ENCODE data around the gene FAAH2. TPM values are rescaled to one million over a fixed set of nuclear protein-coding genes. Genes with fewer than 3 reads are reported as not detected.
"Not testable (repeated sequence)": the region's sequence is repeated elsewhere in the genome, so short reads cannot be mapped to it uniquely, and the experiment has no call there.

FAAH2 gene
- polyA plus RNA-seq, 1 donor from 2014 or later, result 9.3 TPM

GRCh38 chrX:57403191-57403590 lies 116.7 kb downstream of the FAAH2 start:
- not testable (repeated sequence) for H3K4me2 ChIP-seq (ENCODE audit: low read length)

GRCh38 chrX:57406149-57406548 lies 119.6 kb downstream of the FAAH2 start:
- no peaks in the 10 kb centered on the region for H3K9me3 ChIP-seq (ENCODE audit: low read length)
- no peaks in the 10 kb centered on the region for H3K27me3 ChIP-seq (ENCODE audit: insufficient read depth, low read depth, low read length)
- no peak overlapping the region for H3K9ac ChIP-seq (ENCODE audit: low read length)
- TF ChIP-seq TAF1 (IDR thresholded peaks at IDR 0.05; ENCODE audit: low read depth) (no peak), SMC3 (conservative IDR thresholded peaks at IDR 0.05; ENCODE audit: poor library complexity) (no peak), MXI1 (conservative IDR thresholded peaks at IDR 0.05; ENCODE audit: poor library complexity, severe bottlenecking) (no peak), EP300 (conservative IDR thresholded peaks at IDR 0.05; ENCODE audit: poor library complexity, severe bottlenecking) (no peak), POLR2AphosphoS5 (IDR thresholded peaks at IDR 0.05) (no peak), RAD21 (conservative IDR thresholded peaks at IDR 0.05) (no peak), EZH2 (IDR thresholded peaks at IDR 0.05; ENCODE audit: borderline replicate concordance, insufficient read depth, low read length, poor library complexity, severe bottlenecking) (no peak), REST (IDR thresholded peaks at IDR 0.05; ENCODE audit: borderline replicate concordance) (no peak), CTCF (IDR thresholded peaks at IDR 0.05; ENCODE audit: poor library complexity, severe bottlenecking) (no peak)
- no peak overlapping the region for H3K27ac ChIP-seq (ENCODE audit: low read length)
- no peak overlapping the region for H3K4me2 ChIP-seq (ENCODE audit: low read length)
- no peaks in the 10 kb centered on the region for H3K36me3 ChIP-seq (ENCODE audit: insufficient read depth, low read length)
- H3F3A ChIP-seq (ENCODE audit: insufficient read depth, low read length, poor library complexity, severe bottlenecking), result no peaks in the 10 kb centered on the region
- H3K79me2 ChIP-seq (replicated peaks; ENCODE audit: insufficient read depth, low read length), result no peaks in the 10 kb centered on the region
- H4K20me1 ChIP-seq (ENCODE audit: insufficient read depth), result no peaks in the 10 kb centered on the region
- H2AFZ ChIP-seq (ENCODE audit: low read depth, low read length), result no peak overlapping the region
- no peak overlapping the region for H3K4me3 ChIP-seq (ENCODE audit: low read length)
- no peaks in the 10 kb centered on the region for H3K9me2 ChIP-seq (ENCODE audit: insufficient read depth, low read length)

More at GRCh38 chrX:57403191-57403590, 116.7 kb downstream of the FAAH2 start:
- H3K79me2 ChIP-seq (replicated peaks; ENCODE audit: insufficient read depth, low read length); H3K27ac ChIP-seq (ENCODE audit: low read length); H3K9me2 ChIP-seq (ENCODE audit: insufficient read depth, low read length); H3K27me3 ChIP-seq (ENCODE audit: insufficient read depth, low read depth, low read length); H3K9me3 ChIP-seq (ENCODE audit: low read length); H3K36me3 ChIP-seq (ENCODE audit: insufficient read depth, low read length); H3K4me3 ChIP-seq (ENCODE audit: low read length); H4K20me1 ChIP-seq (ENCODE audit: insufficient read depth); H2AFZ ChIP-seq (ENCODE audit: low read depth, low read length); H3F3A ChIP-seq (ENCODE audit: insufficient read depth, low read length, poor library complexity, severe bottlenecking); H3K9ac ChIP-seq (ENCODE audit: low read length): not testable (repeated sequence)

- no peak overlapping the region for H2AFZ ChIP-seq (ENCODE audit: low read depth, low read length)
- TF ChIP-seq REST (IDR thresholded peaks at IDR 0.05; ENCODE audit: borderline replicate concordance) (no peak), SMC3 (conservative IDR thresholded peaks at IDR 0.05; ENCODE audit: poor library complexity) (no peak), MXI1 (conservative IDR thresholded peaks at IDR 0.05; ENCODE audit: poor library complexity, severe bottlenecking) (no peak), CTCF (IDR thresholded peaks at IDR 0.05; ENCODE audit: poor library complexity, severe bottlenecking) (no peak), EZH2 (IDR thresholded peaks at IDR 0.05; ENCODE audit: borderline replicate concordance, insufficient read depth, low read length, poor library complexity, severe bottlenecking) (no peak), RAD21 (conservative IDR thresholded peaks at IDR 0.05) (no peak), POLR2AphosphoS5 (IDR thresholded peaks at IDR 0.05) (no peak), EP300 (conservative IDR thresholded peaks at IDR 0.05; ENCODE audit: poor library complexity, severe bottlenecking) (no peak), TAF1 (IDR thresholded peaks at IDR 0.05; ENCODE audit: low read depth) (no peak)
- no peaks in the 10 kb centered on the region for H3K79me2 ChIP-seq (replicated peaks; ENCODE audit: insufficient read depth, low read length)
Measured at GRCh38 chrX:57417827-57418226, 131.3 kb downstream of the FAAH2 start.

More at GRCh38 chrX:57417827-57418226, 131.3 kb downstream of the FAAH2 start:
- Histone ChIP-seq H3K9ac (ENCODE audit: low read length) (no peak overlapping the region), H3K9me3 (ENCODE audit: low read length) (no peaks in the 10 kb centered on the region), H3K27me3 (ENCODE audit: insufficient read depth, low read depth, low read length) (no peaks in the 10 kb centered on the region), H4K20me1 (ENCODE audit: insufficient read depth) (no peaks in the 10 kb centered on the region), H3F3A (ENCODE audit: insufficient read depth, low read length, poor library complexity, severe bottlenecking) (no peaks in the 10 kb centered on the region), H3K27ac (ENCODE audit: low read length) (no peak overlapping the region), H3K9me2 (ENCODE audit: insufficient read depth, low read length) (no peaks in the 10 kb centered on the region), H3K4me3 (ENCODE audit: low read length) (no peak overlapping the region), H3K36me3 (ENCODE audit: insufficient read depth, low read length) (no peaks in the 10 kb centered on the region), H3K4me2 (ENCODE audit: low read length) (no peak overlapping the region)
